Measurements from ENCODE around the gene PRKCB. TPM values are rescaled to one million over a fixed set of nuclear protein-coding genes. Genes with fewer than 3 reads are reported as not detected.

PRKCB gene
- total and polyA plus RNA-seq, 12 donors: 0.30 to 8.8 (median 1.1) TPM

DNA sequence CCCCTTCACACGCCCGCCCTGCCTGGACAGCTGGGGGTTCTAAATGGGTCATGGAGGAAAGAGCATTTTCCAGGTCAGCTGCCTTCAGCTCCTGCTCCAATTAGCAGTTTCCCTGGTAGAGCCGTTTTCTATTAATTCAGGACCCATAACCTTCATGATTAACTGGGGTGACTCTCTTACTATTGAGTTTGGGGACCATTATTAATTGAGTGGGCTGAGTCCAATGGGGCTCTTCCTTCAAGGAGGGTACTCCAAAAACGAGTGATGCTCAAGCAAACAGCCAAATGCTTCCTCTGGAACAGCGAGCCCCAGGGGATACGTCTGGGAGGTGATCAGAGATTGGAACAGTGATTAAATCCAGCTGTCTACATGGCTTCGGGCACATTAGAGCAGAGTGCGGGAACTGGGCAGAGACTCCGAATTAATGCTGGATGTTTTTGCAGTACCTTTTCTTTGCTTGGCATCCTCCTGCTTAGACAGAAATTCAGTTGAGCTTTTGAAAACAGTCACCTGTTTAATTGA is 352.3 kb downstream of the PRKCB start:
- no peak overlapping the region for H3K27ac ChIP-seq
- TF ChIP-seq, protein P1, sequence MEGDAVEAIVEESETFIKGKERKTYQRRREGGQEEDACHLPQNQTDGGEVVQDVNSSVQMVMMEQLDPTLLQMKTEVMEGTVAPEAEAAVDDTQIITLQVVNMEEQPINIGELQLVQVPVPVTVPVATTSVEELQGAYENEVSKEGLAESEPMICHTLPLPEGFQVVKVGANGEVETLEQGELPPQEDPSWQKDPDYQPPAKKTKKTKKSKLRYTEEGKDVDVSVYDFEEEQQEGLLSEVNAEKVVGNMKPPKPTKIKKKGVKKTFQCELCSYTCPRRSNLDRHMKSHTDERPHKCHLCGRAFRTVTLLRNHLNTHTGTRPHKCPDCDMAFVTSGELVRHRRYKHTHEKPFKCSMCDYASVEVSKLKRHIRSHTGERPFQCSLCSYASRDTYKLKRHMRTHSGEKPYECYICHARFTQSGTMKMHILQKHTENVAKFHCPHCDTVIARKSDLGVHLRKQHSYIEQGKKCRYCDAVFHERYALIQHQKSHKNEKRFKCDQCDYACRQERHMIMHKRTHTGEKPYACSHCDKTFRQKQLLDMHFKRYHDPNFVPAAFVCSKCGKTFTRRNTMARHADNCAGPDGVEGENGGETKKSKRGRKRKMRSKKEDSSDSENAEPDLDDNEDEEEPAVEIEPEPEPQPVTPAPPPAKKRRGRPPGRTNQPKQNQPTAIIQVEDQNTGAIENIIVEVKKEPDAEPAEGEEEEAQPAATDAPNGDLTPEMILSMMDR (IDR thresholded peaks at IDR 0.05): no peak
- DNase-seq (no peak), ATAC-seq (no peak)
- H3K4me1 ChIP-seq: no peaks in the 10 kb centered on the region
- H3K27me3 ChIP-seq: no peaks in the 10 kb centered on the region
- no peak overlapping the region for H3K4me3 ChIP-seq
- intact Hi-C loops (cut with DNase I): no loop called here
- no peaks in the 10 kb centered on the region for H3K9me3 ChIP-seq
- peaks cover 0 to 51% (median 0%) of the 10 kb centered on the region in 9 donors for H3K36me3 ChIP-seq
- WGBS, 2 donors: 72% methylated on average over 9 of the region's 9 CpGs

- DNase-seq: no peak
- no peak for ATAC-seq
- H3K36me3 ChIP-seq: peaks cover 0 to 53% (median 0%) of the 10 kb centered on the region in 9 donors
- no peaks in the 10 kb centered on the region for H3K4me1 ChIP-seq
- 44 to 62% methylated on average over 6 of the region's 6 CpGs for WGBS, 2 donors
- H3K4me3 ChIP-seq: no peak overlapping the region
- intact Hi-C loops (cut with DNase I): no loop called here
- H3K9me3 ChIP-seq: no peaks in the 10 kb centered on the region
- H3K27me3 ChIP-seq: no peaks in the 10 kb centered on the region
- TF ChIP-seq, protein P1 (IDR thresholded peaks at IDR 0.05): no peak
- H3K27ac ChIP-seq: no peak overlapping the region
Observed at GRCh38 chr16:24188751-24189318, 353.1 kb downstream of the PRKCB start.

DNA sequence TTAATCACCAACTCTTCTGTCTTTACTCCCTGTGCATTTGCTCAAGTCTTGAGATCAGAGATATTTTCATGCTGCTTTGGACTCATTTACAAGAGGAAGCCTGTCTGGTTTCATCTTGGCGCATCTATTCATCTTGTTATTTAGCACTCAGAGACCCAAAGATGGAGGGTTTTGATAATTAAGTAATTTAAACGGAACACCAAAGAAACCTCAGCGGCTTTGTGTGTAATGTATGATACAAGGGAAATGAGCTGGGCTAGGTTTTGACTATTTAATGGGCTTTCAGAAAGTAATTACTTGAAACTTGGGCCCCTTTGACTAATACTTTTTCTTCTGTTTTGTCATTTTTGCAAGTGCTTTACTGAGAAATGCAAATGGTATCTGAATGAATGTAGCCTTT is 354.2 kb downstream of the PRKCB start:
- TF ChIP-seq, protein P1 (IDR thresholded peaks at IDR 0.05): no peak
- no peaks in the 10 kb centered on the region for H3K4me1 ChIP-seq
- H3K27me3 ChIP-seq: no peaks in the 10 kb centered on the region
- peaks cover 0 to 56% (median 0%) of the 10 kb centered on the region in 9 donors for H3K36me3 ChIP-seq
- DNase-seq: no peak
- no peak overlapping the region for H3K4me3 ChIP-seq
- no peak overlapping the region for H3K27ac ChIP-seq
- intact Hi-C loops (cut with DNase I): no loop called here
- H3K9me3 ChIP-seq: no peaks in the 10 kb centered on the region
- ATAC-seq: no peak
- 85 to 88% methylated on average over 3 of the region's 3 CpGs for WGBS, 2 donors

GRCh38 chr16:24191876-24192402 is 356.2 kb downstream of the PRKCB start:
- TF ChIP-seq, protein P1 (IDR thresholded peaks at IDR 0.05): no peak
- Histone ChIP-seq H3K36me3 (peaks cover 0 to 45% (median 0%) of the 10 kb centered on the region in 9 donors), H3K27ac (no peak overlapping the region), H3K4me1 (no peaks in the 10 kb centered on the region), H3K4me3 (no peak overlapping the region), H3K27me3 (no peaks in the 10 kb centered on the region), H3K9me3 (no peaks in the 10 kb centered on the region)
- DNase-seq: no peak
- 76 to 80% methylated on average over 7 of the region's 7 CpGs for WGBS, 2 donors
- intact Hi-C loops (cut with DNase I): no loop called here
- no peak for ATAC-seq
